HCT116 (cell line): ENCODE results near the gene LOXHD1. TPM values are rescaled to one million over a fixed set of nuclear protein-coding genes. Genes with fewer than 3 reads are reported as not detected.

Experiments
- ATAC-seq: fragments of 200-7000 bp; cut with Tn5 transposase; 2 replicates; pipeline ENCODE4 v1.9.1; 2020; ENCODE audit warnings: mild to moderate bottlenecking, moderate library complexity
- BruUV-seq: library from RNA; stranded (reverse); fragments of 400-500 nt; replicated peaks from 2 replicates; lab custom pipeline; 2021; lab: Mats Ljungman, UMichigan
- CTCF ChIA-PET: fragments of 300-600 bp; sonication (Branson Sonifier 250); formaldehyde crosslinking; loops from one replicate; lab custom pipeline; 2021; ENCODE audit warnings: antibody characterized with exemption; lab: Charles Lee
- POLR2A ChIA-PET: fragments of 300-600, 350-600 bp; sonication (Branson Sonifier 250); formaldehyde crosslinking; loops from one replicate; lab custom pipeline; 2021; ENCODE audit warnings: antibody characterized with exemption; lab: Charles Lee
- RAD21 ChIA-PET, 2 experiments: fragments of 300-600 bp; sonication (Branson Sonifier 250); formaldehyde crosslinking; loops; one replicate each; lab custom pipeline; 2023; ENCODE audit warnings: low total read pairs in 2 of 2; ENCODE audit not compliant: uncharacterized antibody in 2 of 2, unreplicated experiment in 2 of 2, low non-redundant PET in 1 of 2; lab: Charles Lee
- DNase-seq: peaks from one replicate; pipeline ENCODE4 v3.0.0-alpha.2; 2010; ENCODE audit warnings: low read depth, low spot score
- H2AFZ ChIP-seq: fragments of 200-600 bp; shearing (Covaris generic), sonication (generic); 2 replicates; pipeline ENCODE4 v1.6.1; 2017; ENCODE audit warnings: low read depth, mixed run types, mixed read lengths, antibody characterized with exemption, low read length; ENCODE audit not compliant: poor library complexity, severe bottlenecking
- H3K27ac ChIP-seq: 2 replicates; pipeline ENCODE4 v1.5.1; 2012; ENCODE audit warnings: low read depth, low read length
- H3K27me3 ChIP-seq: fragments of 200-600 bp; sonication (generic); 2 replicates; pipeline ENCODE4 v1.6.1; 2016; ENCODE audit warnings: mixed run types, low read length, mixed read lengths; ENCODE audit not compliant: insufficient read depth
- H3K36me3 ChIP-seq, 2 experiments: fragments of 200-500 bp in 1 of 2; fragments of 200-600 bp in 1 of 2; sonication (Bioruptor generic) in 1 of 2; sonication (generic) in 1 of 2; 2 replicates each; pipeline versions ENCODE4 v1.5.1 to v1.6.1; 2014 to 2016; ENCODE audit warnings: low read length in 2 of 2, inconsistent platforms in 1 of 2, mixed read lengths in 1 of 2, mixed run types in 1 of 2; ENCODE audit not compliant: insufficient read depth in 2 of 2, control insufficient read depth in 1 of 2
- H3K4me1 ChIP-seq, 2 experiments: fragments of 200-600 bp in 1 of 2; sonication (generic) in 1 of 2; 2 replicates each; pipeline versions ENCODE4 v1.5.1 to v1.6.1; 2012 to 2017; ENCODE audit warnings: low read length in 2 of 2, inconsistent platforms in 1 of 2, mild to moderate bottlenecking in 1 of 2, mixed read lengths in 1 of 2, mixed run types in 1 of 2, moderate library complexity in 1 of 2; ENCODE audit not compliant: insufficient read depth in 2 of 2, control insufficient read depth in 1 of 2
- H3K4me2 ChIP-seq: fragments of 200-600 bp; sonication (generic); 2 replicates; pipeline ENCODE4 v1.6.1; 2017; ENCODE audit warnings: mixed run types, low read length, mixed read lengths
- H3K4me3 ChIP-seq, 2 experiments: fragments of 200-600 bp in 1 of 2; sonication (generic) in 1 of 2; replicated peaks in 1 of 2; 2 replicates each; pipeline ENCODE4 v1.5.1; 2011 to 2016; ENCODE audit warnings: low read length in 2 of 2, control low read depth in 1 of 2, low read depth in 1 of 2, mild to moderate bottlenecking in 1 of 2, mixed read lengths in 1 of 2, mixed run types in 1 of 2
- H3K79me2 ChIP-seq: fragments of 200-600 bp; sonication (generic); 2 replicates; pipeline ENCODE4 v1.6.1; 2017; ENCODE audit warnings: mild to moderate bottlenecking, mixed run types, low read length, moderate library complexity, mixed read lengths; ENCODE audit not compliant: insufficient read depth
- H3K9ac ChIP-seq: fragments of 200-600 bp; sonication (generic); 2 replicates; pipeline ENCODE4 v1.6.1; 2016; ENCODE audit warnings: low read length, mixed read lengths
- H3K9me2 ChIP-seq: fragments of 200-600 bp; sonication (generic), shearing (Covaris generic); 2 replicates; pipeline ENCODE4 v1.6.1; 2017; ENCODE audit warnings: mixed run types, mild to moderate bottlenecking, moderate library complexity; ENCODE audit not compliant: insufficient read depth
- H3K9me3 ChIP-seq, 2 experiments: fragments of 200-500 bp in 1 of 2; fragments of 200-600 bp in 1 of 2; sonication (Bioruptor generic) in 1 of 2; sonication (generic) in 1 of 2; 2 replicates each; pipeline ENCODE4 v1.6.1; 2014 to 2017; ENCODE audit warnings: low read length in 2 of 2, mixed read lengths in 2 of 2, inconsistent platforms in 1 of 2, low read depth in 1 of 2, mild to moderate bottlenecking in 1 of 2, mixed run types in 1 of 2, moderate library complexity in 1 of 2; ENCODE audit not compliant: control insufficient read depth in 1 of 2, insufficient read depth in 1 of 2
- H4K20me1 ChIP-seq: fragments of 200-600 bp; sonication (generic), shearing (Covaris generic); 2 replicates; pipeline ENCODE4 v1.6.1; 2017; ENCODE audit warnings: mixed run types, mild to moderate bottlenecking, moderate library complexity; ENCODE audit not compliant: insufficient read depth
- CBX3 ChIP-seq: IDR thresholded peaks from 2 replicates; pipeline ENCODE4 v1.6.1; 2012; ENCODE audit warnings: low read depth
- CEBPB ChIP-seq: IDR thresholded peaks from 2 replicates; pipeline ENCODE4 v1.6.1; 2012; ENCODE audit warnings: low read depth
- EGR1 ChIP-seq: IDR thresholded peaks from 2 replicates; pipeline ENCODE4 v1.6.1; 2012; ENCODE audit warnings: low read depth
- ELF1 ChIP-seq: IDR thresholded peaks from 2 replicates; pipeline ENCODE4 v1.6.1; 2012; ENCODE audit warnings: low read depth, borderline replicate concordance
- EZH2phosphoT487 ChIP-seq: fragments of 200-600 bp; IDR thresholded peaks from 2 replicates; pipeline ENCODE4 v1.6.1; 2018; ENCODE audit warnings: antibody characterized with exemption, borderline replicate concordance
- FOSL1 ChIP-seq: IDR thresholded peaks from 2 replicates; pipeline ENCODE4 v1.6.1; 2012; ENCODE audit warnings: low read depth
- JUND ChIP-seq: IDR thresholded peaks from 2 replicates; pipeline ENCODE4 v1.6.1; 2012
- POLR2A ChIP-seq: IDR thresholded peaks from 2 replicates; pipeline ENCODE4 v1.7.0; 2011; ENCODE audit warnings: borderline replicate concordance; ENCODE audit not compliant: insufficient read depth, insufficient read length; ENCODE audit errors: extremely low read depth
- POLR2AphosphoS5 ChIP-seq: IDR thresholded peaks from 2 replicates; pipeline ENCODE4 v1.6.1; 2011; ENCODE audit warnings: mild to moderate bottlenecking, low read depth, low read length, moderate library complexity
- RAD21 ChIP-seq: IDR thresholded peaks from 2 replicates; pipeline ENCODE4 v1.6.1; 2012; ENCODE audit warnings: low read depth, mild to moderate bottlenecking
- SIN3A ChIP-seq: IDR thresholded peaks from 2 replicates; pipeline ENCODE4 v1.6.1; 2012; ENCODE audit warnings: low read depth
- SP1 ChIP-seq: IDR thresholded peaks from 2 replicates; pipeline ENCODE4 v1.6.1; 2012; ENCODE audit warnings: low read depth
- SRF ChIP-seq: IDR thresholded peaks from 2 replicates; pipeline ENCODE4 v1.6.1; 2012; ENCODE audit warnings: low read depth
- YY1 ChIP-seq: IDR thresholded peaks from 2 replicates; pipeline ENCODE4 v1.6.1; 2011; ENCODE audit warnings: low read length, low read depth, moderate library complexity, mild to moderate bottlenecking; ENCODE audit not compliant: insufficient replicate concordance; ENCODE audit errors: extremely low read depth
- ZFX ChIP-seq: fragments of 450-650 bp; IDR thresholded peaks from 2 replicates; pipeline ENCODE4 v1.6.1; 2017
- ZNF274 ChIP-seq: fragments of 200-500 bp; sonication (Bioruptor generic); IDR thresholded peaks from 2 replicates; pipeline ENCODE4 v1.6.1; 2014; ENCODE audit warnings: mild to moderate bottlenecking, low read depth, low read length, inconsistent platforms
- intact Hi-C: fragments of 100-400 bp; cut with micrococcal nuclease; formaldehyde crosslinking; loops from 2 replicates; pipeline ENCODE4 v1.10.0; 2022
- total RNA-seq: library from RNA; stranded (reverse); gene quantifications from one replicate; pipeline ENCODE4 v1.2.1, GENCODE V29; 2021; ENCODE audit not compliant: unreplicated experiment
- TF ChIP-seq, protein P1 (sequence below): IDR thresholded peaks from 2 replicates; pipeline ENCODE4 v1.6.1; 2012
- TF ChIP-seq, protein P2 (sequence below): IDR thresholded peaks from 2 replicates; pipeline ENCODE4 v1.6.1; 2011; ENCODE audit warnings: mild to moderate bottlenecking, low read length, moderate library complexity; ENCODE audit not compliant: insufficient replicate concordance; ENCODE audit errors: extremely low read depth
- TF ChIP-seq, protein P3 (sequence below): IDR thresholded peaks from 2 replicates; pipeline ENCODE4 v1.6.1; 2012
- TF ChIP-seq, protein P4 (sequence below): IDR thresholded peaks from 2 replicates; pipeline ENCODE4 v1.6.1; 2012; ENCODE audit warnings: low read depth

LOXHD1 gene
- total RNA-seq, 1 experiment from 2014 or later, result not detected

DNA sequence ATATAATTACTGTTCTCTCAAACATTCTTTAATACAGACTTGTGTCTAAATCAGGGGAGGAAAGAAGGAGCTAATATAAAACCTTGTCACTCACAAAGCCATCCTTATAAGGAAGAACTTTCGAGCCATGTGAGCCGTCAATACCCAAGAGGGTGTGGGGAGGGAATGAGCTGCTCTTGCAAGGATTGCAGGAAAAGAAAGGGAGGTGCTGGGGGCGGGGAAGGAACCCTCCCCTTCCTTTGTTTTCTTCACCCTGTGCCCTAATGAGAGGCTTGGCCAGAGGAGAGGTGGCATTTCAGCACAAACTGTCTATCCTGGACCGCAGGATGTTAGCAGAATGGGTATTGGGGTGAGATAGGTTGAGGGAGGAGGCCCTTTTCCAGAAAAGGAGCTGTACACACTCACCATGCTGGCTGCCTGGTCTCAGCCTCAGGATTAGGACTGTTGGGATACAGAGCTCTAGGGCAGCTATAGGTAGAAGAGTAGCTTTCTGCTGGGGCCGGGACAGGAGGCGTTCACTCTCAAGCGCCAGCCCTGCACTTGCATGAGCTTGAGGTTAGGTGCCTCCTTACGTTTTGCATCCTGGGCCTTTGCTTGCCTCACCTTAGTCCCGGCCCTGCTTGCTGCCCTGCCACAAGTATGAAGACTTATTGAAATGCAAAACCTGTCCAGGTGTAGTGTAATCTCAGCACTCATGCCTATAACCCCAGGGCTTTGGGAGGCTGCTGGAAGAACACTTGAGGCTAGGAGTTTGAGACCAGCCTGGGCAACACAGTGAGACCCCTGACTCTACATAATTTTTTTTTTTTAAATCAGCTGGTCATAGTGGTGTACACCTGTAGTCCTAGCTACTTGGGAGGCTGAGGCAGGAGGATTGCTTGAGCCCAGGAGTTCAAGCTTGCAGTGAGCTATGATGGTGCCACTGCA lies 190.5 kb downstream of the LOXHD1 start:
- Histone ChIP-seq H4K20me1 (no peaks in the 10 kb centered on the region), H3K4me3 (no peak overlapping the region), H3K36me3 (no peaks in the 10 kb centered on the region), H3K4me1 (no peaks in the 10 kb centered on the region), H2AFZ (no peak overlapping the region), H3K79me2 (no peaks in the 10 kb centered on the region), H3K9me3 (no peaks in the 10 kb centered on the region), H3K27me3 (peaks cover 31% of the 10 kb centered on the region), H3K27ac (no peak overlapping the region), H3K9ac (no peak overlapping the region), H3K4me2 (no peak overlapping the region), H3K9me2 (no peaks in the 10 kb centered on the region)
- RAD21 ChIA-PET, result no interaction called here
- no TSS peak for BruUV-seq
- CTCF ChIA-PET, result interaction anchor here (1.3 kb wide), 1 partner anchor 192 kb away, joined by 6 read pairs; no protein-coding TSS in a partner anchor
- TF ChIP-seq EGR1, result no peak
- TF ChIP-seq, protein P1, sequence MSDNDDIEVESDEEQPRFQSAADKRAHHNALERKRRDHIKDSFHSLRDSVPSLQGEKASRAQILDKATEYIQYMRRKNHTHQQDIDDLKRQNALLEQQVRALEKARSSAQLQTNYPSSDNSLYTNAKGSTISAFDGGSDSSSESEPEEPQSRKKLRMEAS, result no peak
- TF ChIP-seq, protein P2, sequence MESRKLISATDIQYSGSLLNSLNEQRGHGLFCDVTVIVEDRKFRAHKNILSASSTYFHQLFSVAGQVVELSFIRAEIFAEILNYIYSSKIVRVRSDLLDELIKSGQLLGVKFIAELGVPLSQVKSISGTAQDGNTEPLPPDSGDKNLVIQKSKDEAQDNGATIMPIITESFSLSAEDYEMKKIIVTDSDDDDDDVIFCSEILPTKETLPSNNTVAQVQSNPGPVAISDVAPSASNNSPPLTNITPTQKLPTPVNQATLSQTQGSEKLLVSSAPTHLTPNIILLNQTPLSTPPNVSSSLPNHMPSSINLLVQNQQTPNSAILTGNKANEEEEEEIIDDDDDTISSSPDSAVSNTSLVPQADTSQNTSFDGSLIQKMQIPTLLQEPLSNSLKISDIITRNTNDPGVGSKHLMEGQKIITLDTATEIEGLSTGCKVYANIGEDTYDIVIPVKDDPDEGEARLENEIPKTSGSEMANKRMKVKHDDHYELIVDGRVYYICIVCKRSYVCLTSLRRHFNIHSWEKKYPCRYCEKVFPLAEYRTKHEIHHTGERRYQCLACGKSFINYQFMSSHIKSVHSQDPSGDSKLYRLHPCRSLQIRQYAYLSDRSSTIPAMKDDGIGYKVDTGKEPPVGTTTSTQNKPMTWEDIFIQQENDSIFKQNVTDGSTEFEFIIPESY, result no peak
- no peak for TF ChIP-seq SRF
- no peak for TF ChIP-seq EZH2phosphoT487
- TF ChIP-seq SIN3A, result no peak
- no peak for TF ChIP-seq ZFX
- TF ChIP-seq, protein P3, sequence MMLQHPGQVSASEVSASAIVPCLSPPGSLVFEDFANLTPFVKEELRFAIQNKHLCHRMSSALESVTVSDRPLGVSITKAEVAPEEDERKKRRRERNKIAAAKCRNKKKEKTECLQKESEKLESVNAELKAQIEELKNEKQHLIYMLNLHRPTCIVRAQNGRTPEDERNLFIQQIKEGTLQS, result no peak
- TF ChIP-seq ELF1, result no peak
- TF ChIP-seq, protein P4, sequence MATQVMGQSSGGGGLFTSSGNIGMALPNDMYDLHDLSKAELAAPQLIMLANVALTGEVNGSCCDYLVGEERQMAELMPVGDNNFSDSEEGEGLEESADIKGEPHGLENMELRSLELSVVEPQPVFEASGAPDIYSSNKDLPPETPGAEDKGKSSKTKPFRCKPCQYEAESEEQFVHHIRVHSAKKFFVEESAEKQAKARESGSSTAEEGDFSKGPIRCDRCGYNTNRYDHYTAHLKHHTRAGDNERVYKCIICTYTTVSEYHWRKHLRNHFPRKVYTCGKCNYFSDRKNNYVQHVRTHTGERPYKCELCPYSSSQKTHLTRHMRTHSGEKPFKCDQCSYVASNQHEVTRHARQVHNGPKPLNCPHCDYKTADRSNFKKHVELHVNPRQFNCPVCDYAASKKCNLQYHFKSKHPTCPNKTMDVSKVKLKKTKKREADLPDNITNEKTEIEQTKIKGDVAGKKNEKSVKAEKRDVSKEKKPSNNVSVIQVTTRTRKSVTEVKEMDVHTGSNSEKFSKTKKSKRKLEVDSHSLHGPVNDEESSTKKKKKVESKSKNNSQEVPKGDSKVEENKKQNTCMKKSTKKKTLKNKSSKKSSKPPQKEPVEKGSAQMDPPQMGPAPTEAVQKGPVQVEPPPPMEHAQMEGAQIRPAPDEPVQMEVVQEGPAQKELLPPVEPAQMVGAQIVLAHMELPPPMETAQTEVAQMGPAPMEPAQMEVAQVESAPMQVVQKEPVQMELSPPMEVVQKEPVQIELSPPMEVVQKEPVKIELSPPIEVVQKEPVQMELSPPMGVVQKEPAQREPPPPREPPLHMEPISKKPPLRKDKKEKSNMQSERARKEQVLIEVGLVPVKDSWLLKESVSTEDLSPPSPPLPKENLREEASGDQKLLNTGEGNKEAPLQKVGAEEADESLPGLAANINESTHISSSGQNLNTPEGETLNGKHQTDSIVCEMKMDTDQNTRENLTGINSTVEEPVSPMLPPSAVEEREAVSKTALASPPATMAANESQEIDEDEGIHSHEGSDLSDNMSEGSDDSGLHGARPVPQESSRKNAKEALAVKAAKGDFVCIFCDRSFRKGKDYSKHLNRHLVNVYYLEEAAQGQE, result no peak
- no peak for TF ChIP-seq CBX3
- TF ChIP-seq POLR2A, result no peak
- no peak for TF ChIP-seq JUND
- no peak for TF ChIP-seq ZNF274
- TF ChIP-seq YY1, result no peak
- no peak for TF ChIP-seq SP1
- no peak for TF ChIP-seq FOSL1
- no peak for TF ChIP-seq RAD21
- no peak for TF ChIP-seq CEBPB
- no peak for TF ChIP-seq POLR2AphosphoS5
- intact Hi-C loops, result no loop called here
- POLR2A ChIA-PET, result no interaction called here
- DNase-seq (no peak), ATAC-seq (peak; percentile 64)
